NB4 (cell line): ENCODE data around the gene SLC25A10.

Source experiments
- CTCF ChIP-seq: IDR thresholded peaks from one replicate; pipeline ENCODE4 v1.5.1; 2012; ENCODE audit warnings: low read depth, low read length
- MAX ChIP-seq: IDR thresholded peaks from 2 replicates; pipeline ENCODE4 v1.6.1; 2011; ENCODE audit warnings: low read depth, low read length
- MYC ChIP-seq: IDR thresholded peaks from 2 replicates; pipeline ENCODE4 v1.6.1; 2011; ENCODE audit warnings: low read depth, low read length
- POLR2A ChIP-seq: IDR thresholded peaks from 2 replicates; pipeline ENCODE4 v1.6.1; 2011; ENCODE audit warnings: mild to moderate bottlenecking; ENCODE audit not compliant: insufficient read length; ENCODE audit errors: extremely low read depth

- no peak for TF ChIP-seq POLR2A
- no peak for TF ChIP-seq CTCF
- TF ChIP-seq MAX = no peak
- no peak for TF ChIP-seq MYC
Observed at GRCh38 chr17:81715107-81715871, 3.2 kb downstream of the SLC25A10 start.
